ENCODE results near the gene DCLK2.

Gene DCLK2

GRCh38 chr4:150250293-150250997 is 172.2 kb downstream of the DCLK2 start:
- Histone ChIP-seq H3K27me3 (ENCODE audit: control insufficient read depth, insufficient read depth, low read length) (no peaks in the 10 kb centered on the region), H3K4me3 (ENCODE audit: low read depth, low read length) (no peak overlapping the region), H3K36me3 (ENCODE audit: control insufficient read depth, insufficient read depth, low read length) (no peaks in the 10 kb centered on the region), H3K9ac (ENCODE audit: low read depth, low read length) (no peak overlapping the region), H3K4me1 (ENCODE audit: control insufficient read depth, insufficient read depth, low read length) (no peaks in the 10 kb centered on the region), H3K9me3 (ENCODE audit: control insufficient read depth, insufficient read depth, low read length) (no peaks in the 10 kb centered on the region)

- Histone ChIP-seq H3K4me1 (ENCODE audit: control insufficient read depth, insufficient read depth, low read length) (no peaks in the 10 kb centered on the region), H3K27me3 (ENCODE audit: control insufficient read depth, insufficient read depth, low read length) (no peaks in the 10 kb centered on the region), H3K36me3 (ENCODE audit: control insufficient read depth, insufficient read depth, low read length) (no peaks in the 10 kb centered on the region), H3K9ac (ENCODE audit: low read depth, low read length) (no peak overlapping the region), H3K9me3 (ENCODE audit: control insufficient read depth, insufficient read depth, low read length) (no peaks in the 10 kb centered on the region), H3K4me3 (ENCODE audit: low read depth, low read length) (no peak overlapping the region)
These were observed 172.9 kb downstream of the DCLK2 start for GRCh38 chr4:150250998-150251651.

- Histone ChIP-seq H3K9ac (ENCODE audit: low read depth, low read length) (no peak overlapping the region), H3K4me1 (ENCODE audit: control insufficient read depth, insufficient read depth, low read length) (no peaks in the 10 kb centered on the region), H3K4me3 (ENCODE audit: low read depth, low read length) (no peak overlapping the region), H3K36me3 (ENCODE audit: control insufficient read depth, insufficient read depth, low read length) (no peaks in the 10 kb centered on the region), H3K9me3 (ENCODE audit: control insufficient read depth, insufficient read depth, low read length) (no peaks in the 10 kb centered on the region), H3K27me3 (ENCODE audit: control insufficient read depth, insufficient read depth, low read length) (no peaks in the 10 kb centered on the region)
These were observed 173.5 kb downstream of the DCLK2 start for GRCh38 chr4:150251752-150252190.

GRCh38 chr4:150252306-150252705 is 174.1 kb downstream of the DCLK2 start:
- no peak overlapping the region for H3K9ac ChIP-seq (ENCODE audit: low read depth, low read length)
- H3K27me3 ChIP-seq (ENCODE audit: control insufficient read depth, insufficient read depth, low read length): no peaks in the 10 kb centered on the region
- H3K36me3 ChIP-seq (ENCODE audit: control insufficient read depth, insufficient read depth, low read length): no peaks in the 10 kb centered on the region
- no peaks in the 10 kb centered on the region for H3K9me3 ChIP-seq (ENCODE audit: control insufficient read depth, insufficient read depth, low read length)
- H3K4me3 ChIP-seq (ENCODE audit: low read depth, low read length): no peak overlapping the region
- peaks cover 3% of the 10 kb centered on the region for H3K4me1 ChIP-seq (ENCODE audit: control insufficient read depth, insufficient read depth, low read length)

GRCh38 chr4:150252741-150253140 is 174.5 kb downstream of the DCLK2 start:
- H3K36me3 ChIP-seq (ENCODE audit: control insufficient read depth, insufficient read depth, low read length): no peaks in the 10 kb centered on the region
- H3K27me3 ChIP-seq (ENCODE audit: control insufficient read depth, insufficient read depth, low read length): no peaks in the 10 kb centered on the region
- H3K4me1 ChIP-seq (ENCODE audit: control insufficient read depth, insufficient read depth, low read length): peaks cover 3% of the 10 kb centered on the region
- no peaks in the 10 kb centered on the region for H3K9me3 ChIP-seq (ENCODE audit: control insufficient read depth, insufficient read depth, low read length)
- no peak overlapping the region for H3K4me3 ChIP-seq (ENCODE audit: low read depth, low read length)
- H3K9ac ChIP-seq (ENCODE audit: low read depth, low read length): no peak overlapping the region

GRCh38 chr4:150253416-150253815 is 175.2 kb downstream of the DCLK2 start:
- H3K27me3 ChIP-seq (ENCODE audit: control insufficient read depth, insufficient read depth, low read length): no peaks in the 10 kb centered on the region
- H3K4me3 ChIP-seq (ENCODE audit: low read depth, low read length): no peak overlapping the region
- no peaks in the 10 kb centered on the region for H3K9me3 ChIP-seq (ENCODE audit: control insufficient read depth, insufficient read depth, low read length)
- H3K36me3 ChIP-seq (ENCODE audit: control insufficient read depth, insufficient read depth, low read length): no peaks in the 10 kb centered on the region
- no peak overlapping the region for H3K9ac ChIP-seq (ENCODE audit: low read depth, low read length)
- H3K4me1 ChIP-seq (ENCODE audit: control insufficient read depth, insufficient read depth, low read length): peaks cover 3% of the 10 kb centered on the region

GRCh38 chr4:150253965-150254630 is 175.9 kb downstream of the DCLK2 start:
- Histone ChIP-seq H3K36me3 (ENCODE audit: control insufficient read depth, insufficient read depth, low read length) (no peaks in the 10 kb centered on the region), H3K9me3 (ENCODE audit: control insufficient read depth, insufficient read depth, low read length) (no peaks in the 10 kb centered on the region), H3K27me3 (ENCODE audit: control insufficient read depth, insufficient read depth, low read length) (no peaks in the 10 kb centered on the region), H3K9ac (ENCODE audit: low read depth, low read length) (no peak overlapping the region), H3K4me3 (ENCODE audit: low read depth, low read length) (no peak overlapping the region), H3K4me1 (ENCODE audit: control insufficient read depth, insufficient read depth, low read length) (peaks cover 3% of the 10 kb centered on the region)

GRCh38 chr4:150255610-150256224 is 177.5 kb downstream of the DCLK2 start:
- H3K27me3 ChIP-seq (ENCODE audit: control insufficient read depth, insufficient read depth, low read length): no peaks in the 10 kb centered on the region
- H3K9me3 ChIP-seq (ENCODE audit: control insufficient read depth, insufficient read depth, low read length): no peaks in the 10 kb centered on the region
- no peaks in the 10 kb centered on the region for H3K36me3 ChIP-seq (ENCODE audit: control insufficient read depth, insufficient read depth, low read length)
- no peak overlapping the region for H3K4me3 ChIP-seq (ENCODE audit: low read depth, low read length)
- peaks cover 3% of the 10 kb centered on the region for H3K4me1 ChIP-seq (ENCODE audit: control insufficient read depth, insufficient read depth, low read length)
- H3K9ac ChIP-seq (ENCODE audit: low read depth, low read length): no peak overlapping the region

- Histone ChIP-seq H3K36me3 (ENCODE audit: control insufficient read depth, insufficient read depth, low read length) (no peaks in the 10 kb centered on the region), H3K9ac (ENCODE audit: low read depth, low read length) (no peak overlapping the region), H3K4me1 (ENCODE audit: control insufficient read depth, insufficient read depth, low read length) (peaks cover 3% of the 10 kb centered on the region), H3K9me3 (ENCODE audit: control insufficient read depth, insufficient read depth, low read length) (no peaks in the 10 kb centered on the region), H3K27me3 (ENCODE audit: control insufficient read depth, insufficient read depth, low read length) (no peaks in the 10 kb centered on the region), H3K4me3 (ENCODE audit: low read depth, low read length) (no peak overlapping the region)
These were observed 178.0 kb downstream of the DCLK2 start for GRCh38 chr4:150256225-150256620.

GRCh38 chr4:150256841-150257730 is 178.8 kb downstream of the DCLK2 start:
- Histone ChIP-seq H3K36me3 (ENCODE audit: control insufficient read depth, insufficient read depth, low read length) (no peaks in the 10 kb centered on the region), H3K9ac (ENCODE audit: low read depth, low read length) (no peak overlapping the region), H3K9me3 (ENCODE audit: control insufficient read depth, insufficient read depth, low read length) (no peaks in the 10 kb centered on the region), H3K27me3 (ENCODE audit: control insufficient read depth, insufficient read depth, low read length) (no peaks in the 10 kb centered on the region), H3K4me1 (ENCODE audit: control insufficient read depth, insufficient read depth, low read length) (peaks cover 3% of the 10 kb centered on the region), H3K4me3 (ENCODE audit: low read depth, low read length) (no peak overlapping the region)

GRCh38 chr4:150258569-150258968 is 180.3 kb downstream of the DCLK2 start:
- Histone ChIP-seq H3K4me1 (ENCODE audit: control insufficient read depth, insufficient read depth, low read length) (peaks cover 3% of the 10 kb centered on the region), H3K9ac (ENCODE audit: low read depth, low read length) (no peak overlapping the region), H3K36me3 (ENCODE audit: control insufficient read depth, insufficient read depth, low read length) (no peaks in the 10 kb centered on the region), H3K27me3 (ENCODE audit: control insufficient read depth, insufficient read depth, low read length) (no peaks in the 10 kb centered on the region), H3K4me3 (ENCODE audit: low read depth, low read length) (no peak overlapping the region), H3K9me3 (ENCODE audit: control insufficient read depth, insufficient read depth, low read length) (no peaks in the 10 kb centered on the region)
